GM21515 (cell line): ENCODE results near the gene SLC10A4.
"Not testable (repeated sequence)": the region's sequence is repeated elsewhere in the genome, so short reads cannot be mapped to it uniquely, and the experiment has no call there.

Source experiments
- ATAC-seq: cut with Tn5 transposase; IDR thresholded peaks from one replicate; pipeline ENCODE4 v1.9.1; 2021; ENCODE audit not compliant: unreplicated experiment

Gene SLC10A4

GRCh38 chr4:48483006-48483776 is at the start of gene SLC10A4:
Gene SLC10A4, plus strand, starts transcription at chr4:48483343. Its CDS starts 219 bp downstream, at chr4:48483562.
- ATAC-seq: no peak

GRCh38 chr4:48436318-48436717 is 46.8 kb upstream of the SLC10A4 start:
- ATAC-seq: no peak

GRCh38 chr4:48439988-48440387 is 43.2 kb upstream of the SLC10A4 start:
- ATAC-seq: no peak

- ATAC-seq: not testable (repeated sequence)
Measured at GRCh38 chr4:48440914-48441313, 42.2 kb upstream of the SLC10A4 start.

GRCh38 chr4:48445704-48446103 is 37.4 kb upstream of the SLC10A4 start:
- ATAC-seq: no peak

GRCh38 chr4:48446642-48447041 is 36.5 kb upstream of the SLC10A4 start:
- no peak for ATAC-seq

GRCh38 chr4:48449151-48449550 is 34.0 kb upstream of the SLC10A4 start:
- ATAC-seq: no peak

GRCh38 chr4:48450740-48451139 is 32.4 kb upstream of the SLC10A4 start:
- ATAC-seq: no peak

- ATAC-seq: not testable (repeated sequence)
Measured at GRCh38 chr4:48451656-48452055, 31.5 kb upstream of the SLC10A4 start.

GRCh38 chr4:48454591-48454990 is 28.6 kb upstream of the SLC10A4 start:
- no peak for ATAC-seq

GRCh38 chr4:48461000-48461399 is 22.1 kb upstream of the SLC10A4 start:
- ATAC-seq: no peak

- no peak for ATAC-seq
Measured at GRCh38 chr4:48462363-48462762, 20.8 kb upstream of the SLC10A4 start.

GRCh38 chr4:48467442-48467841 is 15.7 kb upstream of the SLC10A4 start:
- no peak for ATAC-seq

GRCh38 chr4:48467891-48468290 is 15.3 kb upstream of the SLC10A4 start:
- ATAC-seq: no peak

- ATAC-seq: no peak
Measured at GRCh38 chr4:48470137-48470536, 13.0 kb upstream of the SLC10A4 start.

GRCh38 chr4:48470570-48470969 is 12.6 kb upstream of the SLC10A4 start:
- no peak for ATAC-seq

GRCh38 chr4:48472794-48473193 is 10.3 kb upstream of the SLC10A4 start:
- no peak for ATAC-seq

- ATAC-seq: no peak
Measured at GRCh38 chr4:48475770-48476169, 7.4 kb upstream of the SLC10A4 start.

GRCh38 chr4:48478273-48478672 is 4.9 kb upstream of the SLC10A4 start:
- no peak for ATAC-seq

GRCh38 chr4:48481581-48481980 is 1.6 kb upstream of the SLC10A4 start:
- no peak for ATAC-seq

GRCh38 chr4:48483777-48484493 is 792 bp downstream of the SLC10A4 start:
- no peak for ATAC-seq

GRCh38 chr4:48484494-48485168 is 1.5 kb downstream of the SLC10A4 start:
- no peak for ATAC-seq
